Activated CD4-positive, alpha-beta T cell treated with anti-CD3 and anti-CD28 coated beads, Interleukin-2, amount 50 U/mL, for 48 hours (primary cell): Measurements from ENCODE around the gene DHRS3.
A peak's percentile ranks its signal among the peaks of the same experiment; 100 is the strongest.

Source experiments
- DNase-seq, 2 experiments: peaks; one replicate each; pipeline ENCODE4 v3.0.0-alpha.2; 2020

The DHRS3 gene

GRCh38 chr1:12637693-12638092, 19.7 kb upstream of the DHRS3 start:
- no peak for DNase-seq

GRCh38 chr1:12636098-12636950, 18.3 kb upstream of the DHRS3 start:
- DNase-seq = no peak

DNA sequence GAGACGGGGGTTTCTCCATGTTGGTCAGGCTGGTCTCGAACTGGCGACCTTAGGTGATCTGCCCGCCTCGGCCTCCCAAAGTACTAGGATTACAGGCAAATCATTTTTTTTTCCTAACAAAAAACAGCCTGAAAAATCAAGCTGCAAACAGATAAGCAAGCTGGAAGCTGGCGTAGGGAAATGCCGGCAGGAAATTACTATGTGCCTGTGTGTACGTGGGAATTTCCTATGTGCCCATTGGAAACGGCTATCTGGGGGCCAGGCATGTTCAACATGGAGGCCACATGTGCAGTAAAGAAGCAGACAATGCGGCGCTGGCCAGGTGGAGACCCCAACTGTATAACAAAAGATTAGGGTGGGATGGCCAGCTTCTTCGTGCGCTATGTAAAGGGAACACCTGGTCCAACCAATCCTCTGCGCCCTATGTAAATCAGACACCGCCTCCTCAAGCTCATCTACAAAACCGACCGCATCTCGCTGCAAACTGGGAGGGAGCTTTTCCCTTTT, 16.7 kb upstream of the DHRS3 start:
- no peak for DNase-seq

GRCh38 chr1:12634156-12634555, 16.1 kb upstream of the DHRS3 start:
- DNase-seq = no peak

GRCh38 chr1:12631571-12631970, 13.6 kb upstream of the DHRS3 start:
- no peak for DNase-seq

GRCh38 chr1:12630946-12631530, 13.0 kb upstream of the DHRS3 start:
- no peak for DNase-seq

GRCh38 chr1:12629985-12630760, 12.2 kb upstream of the DHRS3 start:
- DNase-seq = no peak

GRCh38 chr1:12629511-12629956, 11.5 kb upstream of the DHRS3 start:
- DNase-seq = no peak

DNA sequence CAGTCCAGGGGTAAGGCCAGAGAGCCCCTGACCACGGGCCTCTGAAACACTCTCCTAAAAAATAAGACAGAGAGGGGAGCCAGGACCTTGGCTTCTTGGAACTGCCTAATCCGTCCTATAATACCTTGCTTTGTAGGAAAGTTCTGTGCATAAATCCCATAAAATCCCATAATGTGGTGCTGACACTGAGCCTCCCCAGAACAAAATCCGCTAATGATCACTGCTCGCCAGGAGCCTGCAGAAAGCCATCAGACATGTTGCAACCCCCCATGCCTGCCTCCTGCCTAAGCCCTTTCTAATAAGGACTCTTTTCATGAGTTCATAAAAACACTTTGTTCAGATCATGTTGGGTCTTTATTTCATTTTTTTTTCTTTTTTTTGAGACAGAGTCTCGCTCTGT, 9.3 kb upstream of the DHRS3 start:
- DNase-seq = no peak

- DNase-seq = no peak
Measured at GRCh38 chr1:12626888-12627287, 8.9 kb upstream of the DHRS3 start.

DNA sequence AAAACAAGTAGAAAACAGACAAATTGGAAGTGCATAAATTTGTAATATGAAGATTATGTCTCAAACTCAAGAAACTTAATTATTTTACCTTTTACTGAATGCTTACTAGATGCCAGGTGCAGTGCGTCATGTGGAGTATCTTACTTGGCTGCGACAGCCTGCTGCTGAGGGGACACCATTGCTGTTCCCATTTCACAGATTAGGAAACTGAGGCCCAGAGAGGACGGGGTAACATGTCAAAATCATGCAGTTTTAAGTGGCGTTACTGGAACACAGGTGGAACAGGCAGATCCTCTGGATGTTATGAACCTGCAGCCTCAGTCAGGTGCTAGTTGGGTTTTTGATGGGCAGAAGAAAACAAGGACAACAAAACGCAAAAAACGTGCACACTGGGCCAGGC, 7.3 kb upstream of the DHRS3 start:
- no peak for DNase-seq

DNA sequence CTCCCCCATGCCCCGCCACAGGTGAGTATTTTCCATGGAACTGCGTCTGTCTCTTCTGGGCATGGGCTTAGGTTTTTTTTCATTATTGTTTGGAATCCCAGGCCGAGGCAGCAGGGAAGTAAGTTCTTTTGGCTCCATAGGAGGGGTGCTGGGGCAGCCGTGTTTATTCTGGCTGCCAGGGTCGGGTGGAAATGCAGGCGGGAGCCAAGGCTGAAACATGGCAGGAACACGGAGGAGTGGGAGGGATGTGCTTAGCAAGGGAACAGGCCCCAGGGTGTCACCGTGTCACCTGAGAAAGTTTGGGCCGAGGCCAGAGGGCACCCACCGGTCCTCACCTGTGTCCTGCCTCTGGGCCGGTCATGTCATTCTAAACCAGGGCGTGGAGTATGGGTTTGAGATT, 4.5 kb upstream of the DHRS3 start:
- DNase-seq = no peak

GRCh38 chr1:12621346-12622335, 3.6 kb upstream of the DHRS3 start:
- no peak for DNase-seq

GRCh38 chr1:12620931-12621330, 2.9 kb upstream of the DHRS3 start:
- no peak for DNase-seq

DNA sequence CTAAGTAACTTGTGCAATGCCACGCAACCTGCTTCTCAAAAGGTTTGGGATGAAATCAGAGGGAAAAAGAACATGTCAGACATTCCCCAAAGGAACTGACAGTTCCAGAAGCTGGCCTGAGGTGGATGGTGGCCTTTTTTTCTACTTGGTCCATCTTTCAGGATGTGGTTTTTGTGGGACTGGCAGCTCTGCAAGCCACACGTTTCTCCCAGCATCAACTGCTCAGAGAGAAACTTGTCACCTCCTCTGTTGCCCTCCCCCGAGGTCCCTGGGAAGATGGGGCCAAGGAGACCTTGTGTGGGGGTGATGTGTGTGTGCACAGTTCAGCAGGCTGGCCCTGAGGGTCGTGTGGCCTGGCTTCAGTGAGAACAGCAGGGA, 2.5 kb upstream of the DHRS3 start:
- DNase-seq = peak; percentile 43 to 52

DNA sequence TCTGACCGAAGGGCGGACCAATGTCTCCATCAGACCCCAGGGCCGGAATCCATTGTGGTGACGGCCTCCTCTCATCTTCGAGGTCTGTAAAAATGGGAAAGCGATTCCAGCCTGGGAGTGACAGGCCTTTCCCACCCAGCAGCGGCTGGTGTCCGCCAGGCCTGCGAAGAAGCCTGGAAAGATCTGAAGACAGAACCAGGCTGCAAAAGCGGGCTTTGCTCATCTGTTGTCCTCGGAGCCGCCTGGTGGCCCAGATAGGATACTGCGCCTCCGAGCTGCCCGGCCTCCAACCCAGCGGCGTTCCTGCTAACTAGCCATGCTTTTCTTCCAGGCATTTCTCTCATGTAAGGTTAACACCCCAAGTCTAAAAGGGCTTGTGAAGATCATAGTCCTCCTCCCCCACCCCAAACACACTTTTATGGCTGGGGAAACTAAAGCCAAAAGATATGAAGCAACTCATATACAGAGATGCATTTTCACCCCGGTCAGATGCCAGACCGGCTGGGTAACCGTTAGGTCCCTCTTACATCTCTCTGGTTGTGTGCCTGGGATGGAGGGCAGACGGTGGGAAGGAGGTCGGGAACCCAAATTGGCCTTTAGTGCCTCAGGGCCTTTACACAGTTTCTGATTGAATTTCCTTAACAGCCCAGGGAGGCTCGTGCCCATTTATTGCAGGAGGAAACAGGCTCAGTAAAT, 1.9 kb upstream of the DHRS3 start:
- peak; percentile 80 to 86 for DNase-seq

GRCh38 chr1:12618965-12619791, 1.2 kb upstream of the DHRS3 start:
- peak; percentile 76 to 84 for DNase-seq

- DNase-seq = no peak
Measured at GRCh38 chr1:12618661-12618964, 603 bp upstream of the DHRS3 start.

- DNase-seq = peak in 1 of 2 experiments; percentile 44
Measured at GRCh38 chr1:12617511-12617900, 504 bp downstream of the DHRS3 start.

GRCh38 chr1:12616709-12617373, 1.2 kb downstream of the DHRS3 start:
- DNase-seq = peak; percentile 43 to 48
